ENCODE measurements around the gene AP3B1. TPM values are rescaled to one million over a fixed set of nuclear protein-coding genes. Genes with fewer than 3 reads are reported as not detected.
A peak's percentile ranks its signal among the peaks of the same experiment; 100 is the strongest.

AP3B1 gene
- total and polyA plus RNA-seq, 4 experiments from 2014 or later, result 18.2 to 36.9 (median 31.7) TPM

GRCh38 chr5:78331523-78332080 lies 37.1 kb upstream of the AP3B1 start:
- ChIA-PET POLR2A (ENCODE audit: partially characterized antibody) (no interaction called here), CTCF (ENCODE audit: partially characterized antibody) (no interaction called here)
- intact Hi-C loops (cut with micrococcal nuclease), result no loop called here
- Histone ChIP-seq H3K27ac (ENCODE audit: low read depth, low read length) (no peak overlapping the region), H3K4me1 (ENCODE audit: insufficient read depth, low read length) (no peaks in the 10 kb centered on the region), H3K9me3 (ENCODE audit: control insufficient read depth in 1 of 2, low read length in 2 of 2) (no peaks in the 10 kb centered on the region), H3K27me3 (ENCODE audit: insufficient read depth, low read length) (no peaks in the 10 kb centered on the region), H3K36me3 (ENCODE audit: insufficient read depth, low read length) (no peaks in the 10 kb centered on the region), H3K4me3 (ENCODE audit: low read length in 2 of 2) (no peak overlapping the region)
- Mint-ChIP-seq H3K27ac (no peak overlapping the region), H3K4me3 (no peak overlapping the region), H3K36me3 (no peaks in the 10 kb centered on the region), H3K4me1 (no peaks in the 10 kb centered on the region), H3K9me3 (peaks cover 0 to 4% (median 1%) of the 10 kb centered on the region in 8 donors), H3K27me3 (peaks cover 11 to 20% of the 10 kb centered on the region in 2 donors)
- no peak for DNase-seq

- H3K4me1 ChIP-seq (ENCODE audit: insufficient read depth, low read length), result no peaks in the 10 kb centered on the region
- H3K4me1 Mint-ChIP-seq, result no peaks in the 10 kb centered on the region
- intact Hi-C loops (cut with micrococcal nuclease), result no loop called here
- H3K27ac Mint-ChIP-seq, result no peak overlapping the region
- no peaks in the 10 kb centered on the region for H3K36me3 Mint-ChIP-seq
- no peaks in the 10 kb centered on the region for H3K9me3 ChIP-seq (ENCODE audit: control insufficient read depth in 1 of 2, low read length in 2 of 2)
- no peak overlapping the region for H3K4me3 Mint-ChIP-seq
- CTCF ChIA-PET (ENCODE audit: partially characterized antibody), result no interaction called here
- H3K27ac ChIP-seq (ENCODE audit: low read depth, low read length), result no peak overlapping the region
- no peaks in the 10 kb centered on the region for H3K36me3 ChIP-seq (ENCODE audit: insufficient read depth, low read length)
- POLR2A ChIA-PET (ENCODE audit: partially characterized antibody), result no interaction called here
- H3K4me3 ChIP-seq (ENCODE audit: low read length in 2 of 2), result no peak overlapping the region
- no peak for DNase-seq
- peaks cover 10 to 13% of the 10 kb centered on the region in 2 donors for H3K27me3 Mint-ChIP-seq
- no peaks in the 10 kb centered on the region for H3K9me3 Mint-ChIP-seq
- H3K27me3 ChIP-seq (ENCODE audit: insufficient read depth, low read length), result no peaks in the 10 kb centered on the region
Measured at GRCh38 chr5:78328585-78329173, 34.2 kb upstream of the AP3B1 start.

DNA sequence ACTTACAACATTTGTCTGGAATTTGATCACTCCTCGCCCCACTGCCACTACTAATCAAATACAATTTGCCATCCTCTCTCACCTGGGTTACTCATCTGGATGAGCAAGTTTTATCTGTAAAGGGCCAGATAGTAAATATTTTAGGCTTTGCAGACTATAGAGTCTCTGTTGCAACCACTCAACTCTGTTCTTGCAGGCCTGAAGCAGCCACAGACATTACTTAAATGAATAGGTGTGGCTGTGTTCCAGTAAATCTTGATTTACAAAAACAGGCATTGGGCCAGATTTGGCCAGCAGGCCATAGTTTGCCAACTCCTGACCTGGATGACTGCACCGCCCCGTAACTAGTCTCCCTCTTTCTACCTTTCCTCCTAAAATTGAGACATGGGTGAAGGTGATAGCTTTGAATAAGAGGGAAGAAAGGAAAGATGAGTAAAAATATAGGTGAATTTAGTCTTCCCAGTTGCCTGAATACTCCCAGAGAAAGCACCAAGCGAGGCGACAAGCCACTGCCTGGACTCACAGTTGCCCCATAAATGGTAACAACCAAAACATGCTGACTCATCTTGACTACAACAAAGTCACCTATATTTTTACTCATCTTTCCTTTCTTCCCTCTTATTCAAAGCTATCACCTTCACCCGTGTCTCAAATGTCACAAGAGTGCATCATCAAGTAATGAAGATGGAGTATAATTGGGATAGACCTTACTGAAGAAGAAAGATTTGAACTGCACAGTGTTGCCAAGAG lies 33.4 kb upstream of the AP3B1 start:
- Mint-ChIP-seq H3K27me3 (peaks cover 10 to 13% of the 10 kb centered on the region in 2 donors), H3K4me1 (no peaks in the 10 kb centered on the region), H3K36me3 (no peaks in the 10 kb centered on the region), H3K27ac (no peak overlapping the region), H3K4me3 (no peak overlapping the region), H3K9me3 (no peaks in the 10 kb centered on the region)
- Histone ChIP-seq H3K4me3 (ENCODE audit: low read length in 2 of 2) (no peak overlapping the region), H3K9me3 (ENCODE audit: control insufficient read depth in 1 of 2, low read length in 2 of 2) (no peaks in the 10 kb centered on the region), H3K36me3 (ENCODE audit: insufficient read depth, low read length) (no peaks in the 10 kb centered on the region), H3K27me3 (ENCODE audit: insufficient read depth, low read length) (no peaks in the 10 kb centered on the region), H3K4me1 (ENCODE audit: insufficient read depth, low read length) (no peaks in the 10 kb centered on the region), H3K27ac (ENCODE audit: low read depth, low read length) (no peak overlapping the region)
- ChIA-PET CTCF (ENCODE audit: partially characterized antibody) (no interaction called here), POLR2A (ENCODE audit: partially characterized antibody) (no interaction called here)
- intact Hi-C loops (cut with micrococcal nuclease), result no loop called here
- DNase-seq, result no peak

DNA sequence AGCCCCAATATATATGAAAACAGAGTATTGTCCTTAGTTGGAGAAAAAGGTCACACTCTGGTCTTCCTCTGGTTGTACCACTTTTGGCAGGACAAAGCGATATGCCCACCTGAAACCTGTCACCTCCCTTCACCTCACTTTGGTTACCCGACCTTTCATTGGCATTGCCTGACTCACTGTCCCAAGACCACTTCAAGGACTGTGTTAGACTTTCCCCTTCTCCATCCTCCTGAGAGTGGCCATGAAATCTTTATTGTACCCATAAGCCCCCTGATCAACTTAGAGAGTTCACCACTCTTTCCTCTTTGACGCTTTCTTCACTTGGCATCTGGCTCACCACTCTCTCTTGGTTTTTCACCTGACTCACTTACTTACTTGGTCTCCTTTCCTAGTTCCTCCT lies 32.4 kb upstream of the AP3B1 start:
- no peak for DNase-seq
- Mint-ChIP-seq H3K4me1 (no peaks in the 10 kb centered on the region), H3K27ac (no peak overlapping the region), H3K27me3 (peaks cover 10 to 13% of the 10 kb centered on the region in 2 donors), H3K4me3 (no peak overlapping the region), H3K9me3 (no peaks in the 10 kb centered on the region), H3K36me3 (no peaks in the 10 kb centered on the region)
- Histone ChIP-seq H3K9me3 (ENCODE audit: control insufficient read depth in 1 of 2, low read length in 2 of 2) (no peaks in the 10 kb centered on the region), H3K27ac (ENCODE audit: low read depth, low read length) (no peak overlapping the region), H3K27me3 (ENCODE audit: insufficient read depth, low read length) (no peaks in the 10 kb centered on the region), H3K4me3 (ENCODE audit: low read length in 2 of 2) (no peak overlapping the region), H3K4me1 (ENCODE audit: insufficient read depth, low read length) (no peaks in the 10 kb centered on the region), H3K36me3 (ENCODE audit: insufficient read depth, low read length) (no peaks in the 10 kb centered on the region)
- ChIA-PET POLR2A (ENCODE audit: partially characterized antibody) (no interaction called here), CTCF (ENCODE audit: partially characterized antibody) (interaction anchor here (1.1 kb wide), 1 partner anchor 26 kb away, joined by 3 read pairs; no protein-coding TSS in a partner anchor)
- intact Hi-C loops (cut with micrococcal nuclease), result no loop called here

GRCh38 chr5:78323241-78323640 lies 28.7 kb upstream of the AP3B1 start:
- intact Hi-C loops (cut with micrococcal nuclease), result loop anchor here (5.0 kb wide), 1 partner anchor 1144 kb away; no protein-coding TSS in a partner anchor
- H3K36me3 Mint-ChIP-seq, result no peaks in the 10 kb centered on the region
- Histone ChIP-seq H3K27ac (ENCODE audit: low read depth, low read length) (no peak overlapping the region), H3K9me3 (ENCODE audit: control insufficient read depth in 1 of 2, low read length in 2 of 2) (no peaks in the 10 kb centered on the region), H3K36me3 (ENCODE audit: insufficient read depth, low read length) (no peaks in the 10 kb centered on the region), H3K4me1 (ENCODE audit: insufficient read depth, low read length) (no peaks in the 10 kb centered on the region), H3K27me3 (ENCODE audit: insufficient read depth, low read length) (no peaks in the 10 kb centered on the region), H3K4me3 (ENCODE audit: low read length in 2 of 2) (no peak overlapping the region)
- ChIA-PET POLR2A (ENCODE audit: partially characterized antibody) (no interaction called here), CTCF (ENCODE audit: partially characterized antibody) (no interaction called here)
- DNase-seq, result no peak
- no peak overlapping the region for H3K4me3 Mint-ChIP-seq
- H3K9me3 Mint-ChIP-seq, result no peaks in the 10 kb centered on the region
- H3K27ac Mint-ChIP-seq, result no peak overlapping the region
- peaks cover 2% of the 10 kb centered on the region in 2 donors for H3K27me3 Mint-ChIP-seq
- peaks cover 0 to 1% (median 0%) of the 10 kb centered on the region in 4 donors for H3K4me1 Mint-ChIP-seq

DNA sequence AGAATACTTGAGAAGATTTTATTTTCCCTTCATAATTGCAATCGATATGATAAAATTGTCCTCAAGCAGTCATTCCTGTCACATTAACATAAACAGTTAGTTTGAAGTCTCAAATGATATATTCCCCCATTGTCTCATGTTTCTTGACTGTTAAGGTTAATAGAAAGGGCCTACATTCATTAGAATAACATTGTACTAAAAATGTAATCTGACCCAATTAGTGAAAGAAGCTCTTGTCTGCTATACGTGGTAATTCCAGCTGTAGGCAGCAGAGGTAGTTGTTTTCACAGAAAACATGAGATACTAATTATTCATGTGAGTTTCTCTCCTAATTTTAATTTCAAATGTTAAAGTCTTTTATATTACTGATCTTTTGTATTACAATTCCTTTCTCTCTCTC lies 25.9 kb upstream of the AP3B1 start:
- no peaks in the 10 kb centered on the region for H3K4me1 ChIP-seq (ENCODE audit: insufficient read depth, low read length)
- POLR2A ChIA-PET (ENCODE audit: partially characterized antibody), result interaction anchor here (1.0 kb wide), 1 partner anchor 40 kb away, joined by 3 read pairs; the partner anchor contains the start of gene SCAMP1
- no peak overlapping the region for H3K4me3 ChIP-seq (ENCODE audit: low read length in 2 of 2)
- H3K4me1 Mint-ChIP-seq, result peaks cover 0 to 1% (median 0%) of the 10 kb centered on the region in 4 donors
- H3K27ac ChIP-seq (ENCODE audit: low read depth, low read length), result no peak overlapping the region
- no peaks in the 10 kb centered on the region for H3K9me3 ChIP-seq (ENCODE audit: control insufficient read depth in 1 of 2, low read length in 2 of 2)
- no peak overlapping the region for H3K4me3 Mint-ChIP-seq
- H3K27ac Mint-ChIP-seq, result no peak overlapping the region
- intact Hi-C loops (cut with micrococcal nuclease), result loop anchor here (5.0 kb wide), 1 partner anchor 1147 kb away; no protein-coding TSS in a partner anchor
- peak in 3 of 5 donors; percentile 6 to 11 (median 6) for DNase-seq
- H3K27me3 ChIP-seq (ENCODE audit: insufficient read depth, low read length), result no peaks in the 10 kb centered on the region
- CTCF ChIA-PET (ENCODE audit: partially characterized antibody), result interaction anchor here (1.0 to 1.2 kb wide), 2 partner anchors 24 to 787 kb away, joined by 3 read pairs; no protein-coding TSS in a partner anchor
- peaks cover 0 to 1% (median 0%) of the 10 kb centered on the region in 8 donors for H3K9me3 Mint-ChIP-seq
- H3K36me3 Mint-ChIP-seq, result no peaks in the 10 kb centered on the region
- H3K36me3 ChIP-seq (ENCODE audit: insufficient read depth, low read length), result no peaks in the 10 kb centered on the region
- H3K27me3 Mint-ChIP-seq, result peaks cover 2 to 3% of the 10 kb centered on the region in 2 donors

DNA sequence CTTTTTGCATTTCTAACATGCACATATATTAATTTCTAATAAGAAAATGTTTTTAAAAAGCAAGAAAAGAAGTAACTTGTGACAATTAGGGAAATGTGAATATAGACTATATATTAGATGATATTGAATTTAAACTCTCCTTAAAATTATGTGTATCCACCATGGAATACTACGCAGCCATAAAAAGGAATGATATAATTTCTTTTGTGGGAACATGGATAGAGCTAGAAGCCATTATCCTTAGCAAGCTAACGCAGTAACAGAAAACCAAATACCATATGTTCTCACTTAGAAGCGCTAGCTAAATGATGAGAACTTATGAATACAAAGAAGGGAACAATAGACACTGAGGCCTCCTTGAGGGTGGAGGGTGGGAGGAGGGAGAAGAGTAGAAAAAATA lies 23.8 kb upstream of the AP3B1 start:
- no peak overlapping the region for H3K4me3 Mint-ChIP-seq
- peaks cover 0 to 1% (median 0%) of the 10 kb centered on the region in 8 donors for H3K9me3 Mint-ChIP-seq
- peaks cover 6 to 11% of the 10 kb centered on the region in 2 donors for H3K27me3 Mint-ChIP-seq
- no peaks in the 10 kb centered on the region for H3K27me3 ChIP-seq (ENCODE audit: insufficient read depth, low read length)
- H3K36me3 ChIP-seq (ENCODE audit: insufficient read depth, low read length), result no peaks in the 10 kb centered on the region
- no peak for DNase-seq
- no peak overlapping the region for H3K4me3 ChIP-seq (ENCODE audit: low read length in 2 of 2)
- ChIA-PET POLR2A (ENCODE audit: partially characterized antibody) (interaction anchor here (1.2 kb wide), 1 partner anchor 23 kb away, joined by 3 read pairs; no protein-coding TSS in a partner anchor), CTCF (ENCODE audit: partially characterized antibody) (no interaction called here)
- intact Hi-C loops (cut with micrococcal nuclease), result no loop called here
- H3K9me3 ChIP-seq (ENCODE audit: control insufficient read depth in 1 of 2, low read length in 2 of 2), result no peaks in the 10 kb centered on the region
- no peaks in the 10 kb centered on the region for H3K36me3 Mint-ChIP-seq
- no peaks in the 10 kb centered on the region for H3K4me1 ChIP-seq (ENCODE audit: insufficient read depth, low read length)
- peaks cover 0 to 1% (median 0%) of the 10 kb centered on the region in 4 donors for H3K4me1 Mint-ChIP-seq
- H3K27ac ChIP-seq (ENCODE audit: low read depth, low read length), result no peak overlapping the region
- no peak overlapping the region for H3K27ac Mint-ChIP-seq
